H1 (cell line): ENCODE measurements around the gene UBL4A. TPM values are rescaled to one million over a fixed set of nuclear protein-coding genes. Genes with fewer than 3 reads are reported as not detected.

Experiments used
- CTCF ChIA-PET: fragments of 300-600 bp; sonication (Branson Sonifier 250); formaldehyde crosslinking; loops from one replicate; lab custom pipeline; 2021; ENCODE audit not compliant: partially characterized antibody; lab: Charles Lee
- POLR2A ChIA-PET: fragments of 300-600 bp; sonication (Branson Sonifier 250); formaldehyde crosslinking; loops from one replicate; lab custom pipeline; 2021; ENCODE audit warnings: inconsistent platforms; ENCODE audit not compliant: partially characterized antibody; lab: Charles Lee
- DNase-seq, 2 experiments: peaks; one replicate each; pipeline versions ENCODE4 v3.0.0 to v3.0.0-alpha.2; 2010 to 2022; ENCODE audit warnings: low spot score in 2 of 2, low read depth in 1 of 2, mixed read lengths in 1 of 2
- FAIRE-seq: peaks from 2 replicates; lab custom pipeline; 2011; peaks lifted over from hg19 to GRCh38; lab: Jason Lieb, UNC
- H2AFZ ChIP-seq: 2 replicates; pipeline ENCODE4 v1.8.1; 2012; ENCODE audit warnings: low read length, inconsistent platforms
- H2AK5ac ChIP-seq: 2 replicates; pipeline ENCODE4 v1.6.1; 2013; ENCODE audit warnings: low read depth, low read length
- H2BK120ac ChIP-seq: replicated peaks from 2 replicates; pipeline ENCODE3; 2013; ENCODE audit warnings: low read depth, low read length, inconsistent platforms
- H2BK12ac ChIP-seq: 2 replicates; pipeline ENCODE4 v1.6.1; 2013; ENCODE audit warnings: low read depth, low read length
- H2BK15ac ChIP-seq: 2 replicates; pipeline ENCODE4 v1.6.1; 2013; ENCODE audit warnings: low read length
- H2BK20ac ChIP-seq: 2 replicates; pipeline ENCODE4 v1.6.1; 2013; ENCODE audit warnings: low read length
- H2BK5ac ChIP-seq: 2 replicates; pipeline ENCODE4 v1.6.1; 2013; ENCODE audit warnings: low read depth, low read length
- H3K14ac ChIP-seq: 2 replicates; pipeline ENCODE4 v1.6.1; 2013; ENCODE audit warnings: inconsistent platforms; ENCODE audit not compliant: insufficient read length
- H3K18ac ChIP-seq: 2 replicates; pipeline ENCODE4 v1.6.1; 2013; ENCODE audit warnings: low read length; ENCODE audit errors: extremely low read depth
- H3K23ac ChIP-seq: 2 replicates; pipeline ENCODE4 v1.6.1; 2013; ENCODE audit warnings: inconsistent platforms; ENCODE audit not compliant: insufficient read length
- H3K23me2 ChIP-seq: 2 replicates; pipeline ENCODE4 v1.6.1; 2013; ENCODE audit warnings: low read depth, low read length
- H3K27ac ChIP-seq: 2 replicates; pipeline ENCODE4 v1.6.1; 2011; ENCODE audit warnings: low read depth, low read length, inconsistent platforms
- H3K27me3 ChIP-seq, 4 experiments: replicated peaks in 1 of 4; 1 replicate in 1 of 4; 2 replicates in 3 of 4; pipeline versions ENCODE4 v1.6.1 to v1.8.1; 2011 to 2013; ENCODE audit warnings: low read length in 3 of 4, mild to moderate bottlenecking in 3 of 4, inconsistent platforms in 2 of 4, mixed read lengths in 2 of 4, moderate library complexity in 1 of 4; ENCODE audit not compliant: control insufficient read depth in 3 of 4, insufficient read depth in 3 of 4; ENCODE audit errors: extremely low read depth in 1 of 4
- H3K36me3 ChIP-seq, 4 experiments: 2 replicates each; pipeline versions ENCODE4 v1.6.1 to v1.8.1; 2011 to 2013; ENCODE audit warnings: mild to moderate bottlenecking in 4 of 4, low read length in 3 of 4, moderate library complexity in 2 of 4, control low read depth in 1 of 4, inconsistent platforms in 1 of 4; ENCODE audit not compliant: insufficient read depth in 4 of 4, control insufficient read depth in 2 of 4
- H3K4ac ChIP-seq: replicated peaks from 2 replicates; pipeline ENCODE3; 2013; ENCODE audit warnings: low read length, low read depth, mixed read lengths, inconsistent platforms; ENCODE audit not compliant: insufficient read length
- H3K4me1 ChIP-seq, 4 experiments: replicated peaks in 1 of 4; 1 replicate in 1 of 4; 2 replicates in 3 of 4; pipeline versions ENCODE4 v1.6.1 to v1.8.1; 2011 to 2013; ENCODE audit warnings: low read length in 3 of 4, inconsistent platforms in 2 of 4, mixed read lengths in 1 of 4; ENCODE audit not compliant: insufficient read depth in 4 of 4, control insufficient read depth in 3 of 4
- H3K4me2 ChIP-seq, 2 experiments: 2 replicates each; pipeline versions ENCODE4 v1.6.1 to v1.8.1; 2011 to 2013; ENCODE audit warnings: low read depth in 2 of 2, low read length in 2 of 2, control low read depth in 1 of 2, inconsistent platforms in 1 of 2, mild to moderate bottlenecking in 1 of 2; ENCODE audit not compliant: insufficient read depth in 1 of 2
- H3K4me3 ChIP-seq, 4 experiments: fragments of 200-600, 300-600 bp in 1 of 4; sonication (generic), shearing (Covaris generic), sonication (Bioruptor Twin) in 1 of 4; 2 replicates each; pipeline versions ENCODE4 v1.5.1 to v1.8.1; 2011 to 2016; ENCODE audit warnings: low read length in 4 of 4, low read depth in 3 of 4, control low read depth in 2 of 4, inconsistent platforms in 2 of 4, mild to moderate bottlenecking in 2 of 4, mixed read lengths in 1 of 4, moderate library complexity in 1 of 4; ENCODE audit not compliant: insufficient read depth in 2 of 4; ENCODE audit errors: extremely low read depth in 1 of 4
- H3K56ac ChIP-seq: replicated peaks from 2 replicates; pipeline ENCODE3; 2013; ENCODE audit warnings: low read depth, mild to moderate bottlenecking, mixed read lengths, low read length, inconsistent platforms; ENCODE audit not compliant: insufficient read length
- H3K79me1 ChIP-seq: 2 replicates; pipeline ENCODE4 v1.6.1; 2013; ENCODE audit warnings: low read depth, low read length, control low read depth
- H3K79me2 ChIP-seq, 2 experiments: 2 replicates each; pipeline versions ENCODE4 v1.6.1 to v1.8.1; 2012 to 2013; ENCODE audit warnings: low read length in 2 of 2, mild to moderate bottlenecking in 2 of 2, inconsistent platforms in 1 of 2; ENCODE audit not compliant: insufficient read depth in 2 of 2, control insufficient read depth in 1 of 2
- H3K9ac ChIP-seq, 4 experiments: replicated peaks in 1 of 4; 1 replicate in 1 of 4; 2 replicates in 3 of 4; pipeline versions ENCODE4 v1.6.1 to v1.8.1; 2011 to 2013; ENCODE audit warnings: low read depth in 3 of 4, low read length in 3 of 4, control low read depth in 2 of 4, mild to moderate bottlenecking in 2 of 4, moderate library complexity in 2 of 4, inconsistent platforms in 1 of 4; ENCODE audit errors: extremely low read depth in 1 of 4
- H3K9me3 ChIP-seq, 2 experiments: 2 replicates each; pipeline versions ENCODE4 v1.6.1 to v1.8.1; 2012 to 2013; ENCODE audit warnings: mild to moderate bottlenecking in 2 of 2, moderate library complexity in 2 of 2, control low read depth in 1 of 2, inconsistent platforms in 1 of 2, low read depth in 1 of 2, low read length in 1 of 2, mixed read lengths in 1 of 2; ENCODE audit not compliant: insufficient read depth in 2 of 2
- H4K20me1 ChIP-seq, 2 experiments: replicated peaks in 1 of 2; 2 replicates each; pipeline versions ENCODE3 to v1.8.1; 2011 to 2013; ENCODE audit warnings: inconsistent platforms in 2 of 2, low read length in 2 of 2, mild to moderate bottlenecking in 1 of 2; ENCODE audit not compliant: insufficient read depth in 2 of 2, control insufficient read depth in 1 of 2
- H4K5ac ChIP-seq: 2 replicates; pipeline ENCODE4 v1.6.1; 2013; ENCODE audit warnings: low read length, low read depth, mixed read lengths, inconsistent platforms; ENCODE audit not compliant: insufficient read length
- H4K8ac ChIP-seq: 2 replicates; pipeline ENCODE4 v1.8.0; 2013; ENCODE audit warnings: mild to moderate bottlenecking, moderate library complexity, low read length, inconsistent platforms; ENCODE audit not compliant: insufficient read depth; ENCODE audit errors: extremely low read depth
- H4K91ac ChIP-seq: replicated peaks from 2 replicates; pipeline ENCODE3; 2013; ENCODE audit warnings: low read length, mixed read lengths, inconsistent platforms; ENCODE audit not compliant: insufficient read length
- BACH1 ChIP-seq: IDR thresholded peaks from 2 replicates; pipeline ENCODE4 v1.6.1; 2012; ENCODE audit warnings: low read length, improper control_type of control experiment
- BRCA1 ChIP-seq: IDR thresholded peaks from 2 replicates; pipeline ENCODE4 v1.6.1; 2012; ENCODE audit warnings: low read depth, low read length, improper control_type of control experiment
- CBX8 ChIP-seq: fragments of 300-800, 300-1000 bp; sonication (generic); IDR thresholded peaks from 2 replicates; pipeline ENCODE4 v1.7.1; 2016; ENCODE audit warnings: low read depth, low read length, borderline replicate concordance
- GTF2F1 ChIP-seq: IDR thresholded peaks from 2 replicates; pipeline ENCODE4 v1.6.1; 2012; ENCODE audit warnings: low read depth, low read length, improper control_type of control experiment, borderline replicate concordance
- HDAC6 ChIP-seq: IDR thresholded peaks from one replicate; pipeline ENCODE4 v1.7.1; 2012; ENCODE audit warnings: low read depth, mild to moderate bottlenecking, inconsistent platforms, low read length, moderate library complexity
- PHF8 ChIP-seq: fragments of 200-600 bp; sonication (generic); conservative IDR thresholded peaks from 2 replicates; pipeline ENCODE4 v1.7.1; 2012; ENCODE audit warnings: low read depth, mild to moderate bottlenecking, inconsistent platforms, low read length, moderate library complexity
- POLR2A ChIP-seq, 2 experiments: IDR thresholded peaks; 1 replicate in 1 of 2; 2 replicates in 1 of 2; pipeline ENCODE4 v1.6.1; 2011; ENCODE audit warnings: low read depth in 2 of 2, low read length in 2 of 2, mild to moderate bottlenecking in 2 of 2; ENCODE audit errors: control extremely low read depth in 1 of 2
- POLR2AphosphoS5 ChIP-seq: IDR thresholded peaks from 2 replicates; pipeline ENCODE4 v1.6.1; 2011; ENCODE audit warnings: low read depth, low read length
- RFX5 ChIP-seq: IDR thresholded peaks from 2 replicates; pipeline ENCODE4 v1.6.1; 2011; ENCODE audit warnings: low read depth, low read length, improper control_type of control experiment, borderline replicate concordance
- SIRT6 ChIP-seq: IDR thresholded peaks from one replicate; pipeline ENCODE4 v1.7.1; 2012; ENCODE audit warnings: low read length, inconsistent platforms
- SP2 ChIP-seq: IDR thresholded peaks from 2 replicates; pipeline ENCODE4 v1.6.1; 2012; ENCODE audit warnings: mild to moderate bottlenecking, low read length, inconsistent platforms
- SP4 ChIP-seq: IDR thresholded peaks from 2 replicates; pipeline ENCODE4 v1.6.1; 2012; ENCODE audit warnings: low read length, inconsistent platforms
- SRF ChIP-seq: IDR thresholded peaks from 2 replicates; pipeline ENCODE4 v1.6.1; 2011; ENCODE audit warnings: mild to moderate bottlenecking, low read depth, low read length, moderate library complexity
- TBP ChIP-seq: IDR thresholded peaks from 2 replicates; pipeline ENCODE4 v1.6.1; 2011; ENCODE audit warnings: low read depth, low read length, improper control_type of control experiment
- WGBS, 2 experiments: shearing (Covaris generic) in 1 of 2; methylation state at CpG; one replicate each; pipeline versions ENCODE4 v1.1.6 to v1.1.7; 2013 to 2015; ENCODE audit warnings: low lambda C conversion rate in 2 of 2, mixed read lengths in 2 of 2, inconsistent platforms in 1 of 2, low coverage in 1 of 2, missing lambda C conversion rate in 1 of 2; ENCODE audit not compliant: insufficient replicate concordance in 2 of 2, insufficient coverage in 1 of 2, insufficient read length in 1 of 2; ENCODE audit errors: extremely low coverage in 1 of 2, missing lambda C conversion rate in 1 of 2; 5-methylcytosine and 5-hydroxymethylcytosine counted together
- polyA plus RNA-seq, 7 experiments: library from polyadenylated mRNA; depleted of rRNA in 3 of 7; stranded (reverse) in 5 of 7; unstranded in 2 of 7; fragments of >200 nt in 5 of 7; fragments of 200-250 nt in 2 of 7; gene quantifications; 1 replicate in 5 of 7; 2 replicates in 1 of 7; 4 replicates in 1 of 7; pipeline versions ENCODE4 v1.2.1 to v1.2.3, GENCODE V29; 2011 to 2013; ENCODE audit warnings: missing spikeins in 2 of 7, mixed read lengths in 2 of 7
- total RNA-seq: library from RNA; stranded (reverse); fragmentation: NEBNext Ultra II Directional; extraction: Animal tissue kit (Norgen Biotek cat#: 25700); gene quantifications from 2 replicates; pipeline ENCODE4 v1.2.1, GENCODE V29; 2021

The UBL4A gene
- total and polyA plus RNA-seq, 2 of the 8 experiments (the other 6 are each of a cell fraction or from before 2014, with no cell fraction given), result 23.1 to 31.7 TPM

- peak within 1 kb of the TSS in 3 of 4 experiments; percentile 51 to 71 (median 70); a peak in 5 of 7 replicates for H3K9ac ChIP-seq
- peak within 1 kb of the TSS; percentile 71 for H3K18ac ChIP-seq
- no peaks in the 10 kb centered on the region for H3K36me3 ChIP-seq
- ChIA-PET CTCF (interaction anchor here (1.1 kb wide), 1 partner anchor 13 kb away, joined by 3 read pairs; no protein-coding TSS in a partner anchor), POLR2A (interaction anchor here (0.7 to 2.4 kb wide), 8 partner anchors 11 to 143 kb away, joined by 3 to 10 read pairs (median 4); partner anchors contain the start of genes RPL10 and UBL4A)
- no peak within 1 kb of the TSS for H3K14ac ChIP-seq
- H3K79me1 ChIP-seq, result no peaks in the 10 kb centered on the region
- peak within 1 kb of the TSS; percentile 87 for H3K27ac ChIP-seq
- no peak within 1 kb of the TSS for H2AK5ac ChIP-seq
- H2BK120ac ChIP-seq, result no peak within 1 kb of the TSS
- H4K5ac ChIP-seq, result peak within 1 kb of the TSS; percentile 60
- H3K27me3 ChIP-seq, result no peaks in the 10 kb centered on the region
- H4K20me1 ChIP-seq, result no peaks in the 10 kb centered on the region
- H3K4me2 ChIP-seq, result peak within 1 kb of the TSS; percentile 93 to 99
- 0 out of 2 replicates have a peak within 1 kb of the TSS, but pooled peaks have one; percentile 84 for H2BK12ac ChIP-seq
- 0% methylated on average over 1 of the region's 59 CpGs; no CpG with 5 or more reads in 1 of the 2 experiments for WGBS, 2 experiments
- no peak within 1 kb of the TSS for H3K56ac ChIP-seq
- no peaks in the 10 kb centered on the region for H3K9me3 ChIP-seq
- H2AFZ ChIP-seq, result no peak within 1 kb of the TSS; the same call in 1 of the 2 replicates
- H3K4ac ChIP-seq, result no peak within 1 kb of the TSS
- peak within 1 kb of the TSS; percentile 41 to 81 (median 49) for H3K4me3 ChIP-seq
- H4K91ac ChIP-seq, result peak within 1 kb of the TSS; percentile 93
- H2BK5ac ChIP-seq, result peak within 1 kb of the TSS; percentile 49; the same call in 1 of the 2 replicates
- DNase-seq (peak in 1 of 2 experiments; percentile 87), FAIRE-seq (no peak)
- no peak within 1 kb of the TSS for H2BK20ac ChIP-seq
- H3K79me2 ChIP-seq, result no peaks in the 10 kb centered on the region
- H3K4me1 ChIP-seq, result peaks cover 1 to 10% (median 7%) of the 10 kb centered on the region in 4 experiments; a peak in 6 of 7 replicates
- no peak within 1 kb of the TSS for H2BK15ac ChIP-seq
- H3K23me2 ChIP-seq, result peaks cover 9% of the 10 kb centered on the region
- peak within 1 kb of the TSS; percentile 21 for H4K8ac ChIP-seq
- no peak within 1 kb of the TSS for H3K23ac ChIP-seq
- TF ChIP-seq POLR2AphosphoS5 (peak; percentile 4; the same call in 1 of the 2 replicates), GTF2F1 (no peak), CBX8 (no peak), SRF (no peak), SP2 (no peak), BRCA1 (no peak), SIRT6 (no peak), POLR2A (IDR thresholded peaks at IDR 0.05; ENCODE audit: control extremely low read depth in 1 of 2, low read depth in 2 of 2, low read length in 2 of 2) (peak in 1 of 2 experiments; percentile 53; a peak in 1 of 3 replicates), HDAC6 (no peak), BACH1 (peak; percentile 39; the same call in 1 of the 2 replicates), RFX5 (no peak), SP4 (peak; percentile 44; the same call in 1 of the 2 replicates), PHF8 (peak; percentile 65), TBP (no peak)
Observed at GRCh38 chrX:154515966-154516655, 29.7 kb upstream of the UBL4A start, which contains the start of gene FAM3A. Gene FAM3A, minus strand, starts transcription at chrX:154516232. Its CDS starts 460 bp downstream, at chrX:154515772.
